Measurements from ENCODE around the gene HAPLN2. TPM values are rescaled to one million over a fixed set of nuclear protein-coding genes. Genes with fewer than 3 reads are reported as not detected.
A peak's percentile ranks its signal among the peaks of the same experiment; 100 is the strongest.
"Not testable (repeated sequence)": the region's sequence is repeated elsewhere in the genome, so short reads cannot be mapped to it uniquely, and the experiment has no call there.

The HAPLN2 gene
- total RNA-seq, result not detected

GRCh38 chr1:156618853-156619581, at the start of gene HAPLN2:
Gene HAPLN2, plus strand, starts transcription at chr1:156619415. Its CDS starts 4,076 bp downstream, at chr1:156623491.
- DNase-seq, result no peak

GRCh38 chr1:156571261-156571852, 47.9 kb upstream of the HAPLN2 start:
- DNase-seq, result peak; percentile 60

- peak; percentile 93 for DNase-seq
Measured at GRCh38 chr1:156571919-156572662, 47.1 kb upstream of the HAPLN2 start, which contains the start of gene IQGAP3. Gene IQGAP3, minus strand, starts transcription at chr1:156572565. Its CDS starts 36 bp downstream, at chr1:156572529.

- no peak for DNase-seq
Measured at GRCh38 chr1:156572663-156573018, 46.6 kb upstream of the HAPLN2 start.

GRCh38 chr1:156574039-156574633, 45.1 kb upstream of the HAPLN2 start:
- DNase-seq, result no peak

- no peak for DNase-seq
Measured at GRCh38 chr1:156577550-156577949, 41.7 kb upstream of the HAPLN2 start.

- DNase-seq, result no peak
Measured at GRCh38 chr1:156578055-156578454, 41.2 kb upstream of the HAPLN2 start.

GRCh38 chr1:156579472-156579871, 39.7 kb upstream of the HAPLN2 start, which contains the start of gene TTC24:
Gene TTC24, plus strand, starts transcription at chr1:156579723. Its CDS starts 1,642 bp downstream, at chr1:156581365.
- no peak for DNase-seq

GRCh38 chr1:156581661-156582387, 37.4 kb upstream of the HAPLN2 start:
- no peak for DNase-seq

GRCh38 chr1:156582388-156583017, 36.7 kb upstream of the HAPLN2 start:
- no peak for DNase-seq

GRCh38 chr1:156583821-156584622, 35.2 kb upstream of the HAPLN2 start:
- DNase-seq, result peak; percentile 88

- no peak for DNase-seq
Measured at GRCh38 chr1:156584813-156585212, 34.4 kb upstream of the HAPLN2 start.

GRCh38 chr1:156586323-156586722, 32.9 kb upstream of the HAPLN2 start:
- no peak for DNase-seq

GRCh38 chr1:156586892-156587477, 32.2 kb upstream of the HAPLN2 start:
- no peak for DNase-seq

GRCh38 chr1:156587927-156588326, 31.3 kb upstream of the HAPLN2 start:
- not testable (repeated sequence) for DNase-seq

GRCh38 chr1:156589546-156589945, 29.7 kb upstream of the HAPLN2 start:
- no peak for DNase-seq

- DNase-seq, result no peak
Measured at GRCh38 chr1:156590326-156591180, 28.7 kb upstream of the HAPLN2 start.

- no peak for DNase-seq
Measured at GRCh38 chr1:156591181-156591431, 28.1 kb upstream of the HAPLN2 start.

GRCh38 chr1:156591432-156592157, 27.6 kb upstream of the HAPLN2 start, which contains the start of gene NAXE:
Gene NAXE, plus strand, starts transcription at chr1:156591776. Its CDS starts 29 bp downstream, at chr1:156591805.
- peak; percentile 82 for DNase-seq

All from tongue (tissue), 2 donors.